NCI-H82 treated with DMSO at 0.1 percent for 48 hours (cell line): Measurements from ENCODE around the gene KLHL18.
"Not testable (repeated sequence)": the region's sequence is repeated elsewhere in the genome, so short reads cannot be mapped to it uniquely, and the experiment has no call there.

Experiments
- DNase-seq: peaks from one replicate; lab custom pipeline; 2025; ENCODE audit not compliant: unreplicated experiment; lab: John Stamatoyannopoulos, UW

The KLHL18 gene

DNA sequence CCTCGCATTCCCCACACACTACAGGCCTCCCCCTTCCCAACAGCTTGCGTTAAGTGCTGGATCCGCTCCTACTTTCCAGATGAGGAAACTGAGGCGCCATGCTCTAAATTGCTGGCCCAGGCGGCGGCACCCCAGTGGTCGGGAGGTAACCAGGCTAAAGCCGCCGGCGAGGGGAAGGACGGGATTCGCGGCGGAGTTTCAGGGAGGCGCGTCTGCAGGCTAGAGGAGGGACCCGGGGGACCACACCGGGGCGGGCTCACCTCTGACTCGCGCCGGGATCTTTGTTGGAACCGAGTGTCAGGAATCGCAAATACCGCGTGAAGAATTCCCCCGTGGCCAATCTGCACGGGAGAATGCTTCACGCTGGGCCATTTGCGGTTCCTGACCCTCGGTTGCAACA lies 73.5 kb downstream of the KLHL18 start:
- no peak for DNase-seq

DNA sequence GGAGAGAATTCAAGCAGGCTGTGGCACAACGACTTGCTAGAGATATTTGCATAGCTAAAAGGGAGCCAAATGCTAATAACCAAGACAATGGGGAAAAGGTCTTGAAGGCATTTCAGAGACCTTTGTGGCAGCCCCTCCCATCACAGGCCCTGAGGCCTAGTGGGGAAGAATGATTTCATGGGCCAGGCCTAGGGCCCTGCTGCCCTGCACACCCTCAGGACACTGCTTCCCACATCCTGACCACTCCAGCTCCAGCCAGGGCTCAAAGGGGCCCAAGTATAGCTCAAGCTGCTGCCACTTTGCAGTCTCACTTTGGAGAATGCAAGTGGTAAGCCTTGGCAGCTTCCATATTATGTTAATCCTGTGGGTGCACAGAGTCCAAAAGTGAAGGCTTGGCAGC lies 76.6 kb downstream of the KLHL18 start:
- DNase-seq: no peak

DNA sequence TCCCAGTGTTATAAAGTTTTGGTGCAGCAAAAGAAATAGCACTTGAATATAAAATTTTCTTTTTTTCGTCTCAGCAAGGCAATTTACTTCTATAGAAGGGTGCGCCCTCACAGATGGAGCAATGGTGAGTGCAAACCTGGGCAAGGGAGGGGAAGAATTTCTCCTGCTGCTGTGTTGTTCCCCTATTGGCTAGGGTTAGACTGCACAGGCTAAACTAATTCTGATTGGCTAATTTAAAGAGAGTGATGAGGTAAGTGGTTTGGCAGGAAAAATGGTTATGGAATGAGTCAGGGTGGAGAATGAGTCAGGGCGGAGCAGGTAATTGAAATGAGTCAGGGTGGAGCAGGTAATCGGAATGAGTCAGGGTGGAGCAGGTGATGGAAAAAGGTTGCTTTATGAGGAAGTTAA lies 77.4 kb downstream of the KLHL18 start:
- not testable (repeated sequence) for DNase-seq

GRCh38 chr3:47362701-47363100 lies 80.0 kb downstream of the KLHL18 start:
- no peak for DNase-seq

DNA sequence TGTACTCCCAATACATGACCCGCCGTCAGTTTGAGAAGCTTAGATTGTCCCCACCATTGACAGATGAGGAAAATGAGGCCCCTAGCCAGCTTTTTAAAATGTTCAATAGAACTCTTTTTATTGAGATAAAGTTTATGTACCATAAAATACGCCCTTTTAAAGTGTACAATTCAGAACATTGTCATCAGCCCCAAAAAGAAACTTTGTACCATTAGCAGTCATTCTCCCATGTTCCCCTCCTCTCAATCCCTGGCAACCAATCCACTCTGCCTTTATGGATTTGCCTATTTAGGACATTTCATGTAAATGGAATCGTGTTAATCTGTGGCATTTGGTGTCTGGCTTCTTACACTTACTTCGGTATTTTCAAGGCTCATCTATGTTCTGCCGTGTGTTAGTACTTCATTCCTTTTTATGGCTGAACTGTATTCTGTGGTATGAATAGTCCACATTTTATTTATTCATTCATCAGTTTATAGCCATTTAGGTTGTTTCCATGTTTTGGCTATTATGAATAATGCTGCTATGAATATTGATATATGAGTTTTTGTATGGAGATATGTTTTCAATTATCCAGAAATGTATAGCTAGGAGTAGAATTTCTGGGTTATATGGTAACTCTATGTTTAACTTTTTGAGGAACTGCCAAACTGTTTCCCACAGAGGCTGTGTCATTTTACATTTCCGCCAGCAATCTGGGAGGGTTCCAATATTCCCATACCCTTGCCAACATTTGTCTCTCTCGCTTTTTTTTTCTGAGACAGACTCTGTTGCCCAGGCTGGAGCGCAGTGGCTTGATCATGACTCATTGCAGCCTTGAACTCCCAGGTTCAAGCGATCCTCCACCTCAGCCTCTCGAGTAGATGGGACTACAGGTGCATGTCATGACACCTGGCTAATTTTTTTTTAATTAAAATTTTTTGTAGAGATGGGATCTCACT lies 82.7 kb downstream of the KLHL18 start:
- DNase-seq: no peak

DNA sequence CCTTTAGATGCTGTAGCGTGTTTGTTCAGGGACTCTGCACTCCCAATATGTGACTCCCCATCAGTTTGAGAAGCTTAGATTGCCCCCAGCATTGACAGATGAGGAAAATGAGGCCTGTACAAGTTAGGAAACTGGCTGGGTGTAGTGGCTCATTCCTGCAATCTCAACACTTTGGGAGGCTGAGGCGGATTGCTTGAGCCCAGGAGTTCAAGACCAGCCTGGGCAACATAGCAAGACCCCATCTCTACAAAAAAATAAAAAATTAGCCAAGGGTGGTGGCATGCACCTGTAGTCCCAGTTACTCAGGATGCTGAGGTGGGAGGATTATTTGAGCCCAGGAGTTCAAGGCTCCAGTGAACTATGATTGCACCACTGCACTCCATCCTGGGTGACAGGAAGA lies 84.1 kb downstream of the KLHL18 start:
- no peak for DNase-seq

DNA sequence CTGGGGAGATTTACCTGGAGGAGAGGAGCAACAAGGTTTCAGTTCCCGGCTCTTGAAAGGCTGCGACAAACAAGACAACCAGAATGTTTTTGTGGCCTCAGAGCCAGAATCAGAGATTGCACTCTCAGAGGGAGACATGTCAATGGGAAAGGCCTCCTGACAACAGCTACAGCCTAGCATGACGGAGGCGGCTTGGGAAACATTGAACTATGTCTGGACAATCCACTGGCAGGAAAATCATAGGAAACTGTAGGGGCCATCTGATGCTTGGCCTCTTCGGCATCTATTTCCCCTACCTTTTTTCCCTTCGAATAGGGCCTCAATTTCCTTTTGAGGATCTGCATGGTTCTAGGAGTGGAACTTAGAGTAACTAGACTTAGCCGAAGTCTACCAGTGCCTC lies 84.9 kb downstream of the KLHL18 start:
- DNase-seq: no peak

DNA sequence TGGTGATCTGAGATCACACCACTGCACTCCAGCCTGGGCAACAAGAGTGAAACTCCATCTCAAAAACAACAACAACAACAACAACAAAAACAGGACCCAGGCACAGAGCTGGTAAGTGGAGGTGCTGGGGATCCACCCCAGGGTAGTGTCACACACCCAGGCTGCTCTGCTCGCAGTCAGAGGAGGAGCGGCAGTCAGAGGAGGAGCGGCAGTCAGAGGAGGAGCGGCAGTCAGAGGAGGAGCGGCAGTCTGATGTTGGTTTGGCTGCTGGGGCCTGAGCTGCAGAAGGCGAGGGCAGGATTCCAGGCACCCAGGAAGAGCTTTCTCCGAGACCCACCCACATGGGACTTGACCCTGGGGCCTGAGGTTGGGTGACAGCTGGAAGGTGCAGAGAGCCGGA lies 87.3 kb downstream of the KLHL18 start:
- not testable (repeated sequence) for DNase-seq

- DNase-seq: no peak
Observed at GRCh38 chr3:47370887-47371697, 88.3 kb downstream of the KLHL18 start.

DNA sequence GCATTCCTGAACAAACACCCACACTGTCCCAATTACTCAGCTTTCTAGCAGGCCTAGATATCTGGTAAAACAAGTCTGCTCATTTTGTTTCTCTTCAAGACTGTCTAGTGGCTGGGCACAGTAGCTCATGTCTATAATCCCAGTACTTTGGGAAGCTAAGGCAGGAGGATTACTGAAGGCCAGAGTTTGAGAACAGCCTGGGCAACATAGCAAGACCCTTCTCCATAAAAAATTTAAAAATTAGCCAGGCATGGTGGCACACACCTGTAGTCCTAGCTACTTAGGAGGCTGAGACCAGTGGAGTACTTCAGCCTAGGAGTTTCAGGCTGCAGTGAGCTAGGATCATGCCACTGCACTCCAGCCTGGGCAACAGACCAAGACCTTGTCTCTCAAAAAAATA lies 91.8 kb downstream of the KLHL18 start:
- no peak for DNase-seq

DNA sequence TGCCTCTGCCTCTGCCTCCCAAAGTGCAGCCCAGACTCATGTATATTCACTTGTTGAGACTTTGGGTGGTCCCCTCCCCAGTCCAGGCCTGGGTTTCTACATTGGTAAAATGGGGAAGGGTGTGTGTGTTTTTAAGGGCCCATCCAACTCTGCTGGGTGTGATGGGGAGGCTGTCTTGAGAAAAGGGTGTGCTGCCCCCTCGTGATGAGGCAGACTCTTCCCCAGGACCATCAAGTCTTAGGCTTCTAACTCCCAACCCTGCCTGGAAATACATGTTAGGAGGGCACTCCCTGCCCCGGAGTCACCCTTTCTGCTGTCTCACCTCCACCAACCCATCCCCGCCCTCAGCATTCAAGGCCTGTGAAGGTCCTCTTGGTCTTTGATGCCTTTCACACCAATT lies 93.6 kb downstream of the KLHL18 start:
- DNase-seq: no peak

- no peak for DNase-seq
Observed at GRCh38 chr3:47377186-47377585, 94.4 kb downstream of the KLHL18 start.

DNA sequence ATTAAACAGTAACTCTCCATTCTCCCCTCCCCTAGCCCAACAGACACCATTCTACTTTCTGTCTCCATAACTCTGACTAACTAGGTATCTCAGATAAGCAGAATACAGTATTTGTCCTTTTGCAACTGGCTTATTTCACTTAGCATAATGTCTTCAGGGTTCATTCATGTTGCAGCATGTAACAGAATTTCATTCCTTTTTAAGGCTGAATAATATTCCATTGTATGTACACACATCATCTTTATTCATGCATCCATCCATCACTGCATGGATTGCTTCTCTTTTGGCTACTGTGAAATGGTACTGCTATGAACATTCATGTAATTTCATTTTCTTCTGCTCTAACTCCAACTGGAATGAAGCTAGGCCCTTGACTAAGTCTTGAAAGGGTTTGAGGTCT lies 96.1 kb downstream of the KLHL18 start:
- DNase-seq: no peak

DNA sequence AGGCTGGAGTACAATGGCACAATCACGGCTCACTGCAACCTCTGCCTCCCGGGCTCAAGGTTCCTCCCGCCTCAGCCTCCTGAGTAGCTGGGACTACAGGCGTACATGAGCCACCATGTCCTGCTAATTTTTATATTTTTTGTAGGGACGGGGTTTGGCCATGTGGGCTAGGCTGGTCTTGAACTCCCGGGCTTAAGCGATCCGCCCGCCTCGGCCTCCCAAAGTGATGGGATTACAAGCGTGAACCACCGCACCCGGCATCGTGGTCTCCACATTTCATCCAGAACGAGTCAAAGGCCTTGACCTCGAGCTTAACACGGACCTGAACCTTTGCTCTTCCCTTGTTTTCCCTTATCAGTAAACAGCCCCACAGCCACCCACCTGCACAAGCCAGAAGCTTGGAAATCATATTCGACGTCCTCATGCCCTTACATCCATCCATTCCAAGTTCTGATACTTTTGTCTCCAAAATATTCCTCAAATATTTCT lies 96.7 kb downstream of the KLHL18 start:
- DNase-seq: no peak

GRCh38 chr3:47380026-47380600 lies 97.4 kb downstream of the KLHL18 start:
- no peak for DNase-seq

GRCh38 chr3:47380601-47381316 lies 98.0 kb downstream of the KLHL18 start, which contains the start of gene PTPN23:
TSS of gene PTPN23 (plus strand) at chr3:47381021. CDS start at chr3:47381097, 76 bp downstream.
- peak; percentile 97 for DNase-seq

DNA sequence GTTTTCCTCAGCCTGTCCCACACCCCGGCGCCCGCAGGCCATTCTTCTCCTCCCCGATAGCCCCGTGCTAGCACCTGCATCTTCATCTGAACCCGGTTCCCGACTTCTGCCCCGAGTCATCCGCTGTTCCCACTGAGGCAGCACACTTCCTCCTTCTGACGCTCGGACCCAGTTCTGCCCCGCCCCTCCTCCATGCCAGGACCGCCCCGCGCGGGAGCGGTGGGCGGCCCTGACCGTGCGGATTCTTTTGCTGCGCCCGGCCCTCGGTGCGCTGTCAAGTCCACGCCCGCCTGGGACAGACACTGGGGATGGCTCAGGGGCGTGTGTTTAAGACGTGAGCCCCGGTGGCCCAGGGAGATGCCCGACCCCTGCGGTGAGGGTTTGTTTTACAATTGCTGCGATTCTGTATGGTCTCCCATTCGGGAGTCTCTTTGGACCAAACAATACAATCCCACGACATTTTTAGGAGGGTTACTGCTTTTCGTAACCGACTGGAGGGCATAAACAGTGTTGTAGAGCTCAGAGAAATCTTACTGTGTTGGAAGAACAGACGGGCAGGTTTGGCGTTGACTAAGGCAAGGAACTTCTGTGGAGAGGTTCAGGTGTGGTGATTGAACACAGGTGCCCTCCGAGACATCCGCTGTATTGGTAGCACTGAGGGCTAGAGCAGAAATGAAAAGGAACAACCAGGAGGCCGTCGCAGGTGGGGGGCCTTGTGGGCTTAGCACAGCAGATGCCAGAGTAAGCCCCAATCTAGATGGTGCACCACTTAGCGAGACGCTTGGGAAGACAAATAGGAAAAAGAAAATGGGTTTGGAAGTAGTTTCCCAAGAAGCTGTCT lies 98.8 kb downstream of the KLHL18 start:
- DNase-seq: peak; percentile 42

DNA sequence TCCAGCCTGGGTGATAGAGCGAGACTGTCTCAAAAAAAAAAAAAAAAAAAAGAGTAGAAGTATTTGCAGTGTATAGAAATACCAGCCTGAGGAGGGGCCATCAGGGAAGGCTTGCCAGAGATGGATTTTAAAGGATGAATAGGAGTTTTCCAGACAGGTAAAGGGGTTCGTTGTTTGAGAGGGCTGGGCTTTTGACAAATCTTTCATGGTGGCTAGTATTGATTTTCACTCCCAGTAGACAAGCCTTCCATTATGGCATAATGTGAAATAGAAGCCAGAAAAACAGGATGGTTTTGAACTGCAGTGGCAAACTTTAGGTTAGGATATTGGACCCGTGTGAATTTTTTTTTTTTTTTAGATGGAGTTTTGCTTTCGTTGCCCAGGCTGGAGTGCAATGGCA lies 101.7 kb downstream of the KLHL18 start:
- no peak for DNase-seq

- no peak for DNase-seq
Observed at GRCh38 chr3:47385007-47385406, 102.3 kb downstream of the KLHL18 start.

DNA sequence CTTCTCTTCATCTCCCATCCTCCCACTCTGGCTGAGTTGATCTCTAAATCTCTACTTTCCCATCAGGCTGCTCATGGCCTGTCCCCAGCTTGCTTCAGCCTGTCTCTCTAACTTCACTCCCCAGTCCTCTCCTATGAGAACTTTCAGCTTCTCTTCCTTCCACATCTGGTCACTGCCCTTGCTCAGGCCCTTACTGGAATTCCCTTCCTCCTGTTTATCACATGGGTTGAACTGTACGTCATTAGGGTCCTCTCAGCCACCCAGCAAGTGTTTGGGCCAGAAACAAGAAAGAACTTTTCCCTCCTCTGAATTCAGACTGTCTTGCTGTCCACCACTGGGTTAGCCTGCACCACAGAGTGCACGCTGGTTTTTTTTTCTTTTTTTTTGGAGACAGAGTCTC lies 103.1 kb downstream of the KLHL18 start:
- DNase-seq: no peak
